Hepatocyte (in vitro differentiated cells): ENCODE results near the gene STXBP6. TPM values are rescaled to one million over a fixed set of nuclear protein-coding genes. Genes with fewer than 3 reads are reported as not detected.

Experiments
- DNase-seq: peaks from one replicate; pipeline ENCODE4 v3.0.0-alpha.2; 2016; ENCODE audit warnings: low spot score
- H2AFZ ChIP-seq: fragments of 200-600 bp; sonication (generic); 2 replicates; pipeline ENCODE4 v1.6.0; 2016; ENCODE audit warnings: antibody characterized with exemption, mild to moderate bottlenecking
- H3K27ac ChIP-seq: fragments of 200-600 bp; sonication (generic); 2 replicates; pipeline ENCODE4 v1.5.1; 2016; ENCODE audit warnings: mild to moderate bottlenecking
- H3K27me3 ChIP-seq: fragments of 200-600 bp; sonication (generic); 2 replicates; pipeline ENCODE4 v1.6.1; 2016
- H3K36me3 ChIP-seq: fragments of 200-600 bp; sonication (generic); replicated peaks from 2 replicates; pipeline ENCODE4 v1.5.1; 2016; ENCODE audit warnings: low read depth; ENCODE audit not compliant: insufficient read depth
- H3K4me1 ChIP-seq: fragments of 200-600 bp; sonication (generic); 2 replicates; pipeline ENCODE4 v1.5.1; 2016; ENCODE audit warnings: mild to moderate bottlenecking, moderate library complexity; ENCODE audit not compliant: insufficient read depth
- H3K4me2 ChIP-seq: fragments of 200-600 bp; sonication (generic); 2 replicates; pipeline ENCODE4 v1.6.0; 2016
- H3K4me3 ChIP-seq: fragments of 200-600 bp; sonication (generic); 2 replicates; pipeline ENCODE4 v1.5.1; 2016; ENCODE audit warnings: mild to moderate bottlenecking
- H3K79me2 ChIP-seq: fragments of 200-600 bp; sonication (generic); 2 replicates; pipeline ENCODE4 v1.6.0; 2017; ENCODE audit warnings: mild to moderate bottlenecking
- H3K9me2 ChIP-seq: fragments of 200-600 bp; sonication (generic); replicated peaks from 2 replicates; pipeline ENCODE4 v1.6.0; 2017; ENCODE audit warnings: mild to moderate bottlenecking; ENCODE audit not compliant: insufficient read depth
- H3K9me3 ChIP-seq: fragments of 200-600 bp; sonication (generic); 2 replicates; pipeline ENCODE4 v1.5.1; 2016; ENCODE audit warnings: low read depth, mild to moderate bottlenecking
- H4K20me1 ChIP-seq: fragments of 200-600 bp; sonication (generic); 2 replicates; pipeline ENCODE4 v1.6.0; 2016; ENCODE audit warnings: mild to moderate bottlenecking; ENCODE audit not compliant: insufficient read depth, poor library complexity, severe bottlenecking
- EZH2 ChIP-seq: fragments of 200-600 bp; sonication (generic); IDR thresholded peaks from 2 replicates; pipeline ENCODE4 v1.6.1; 2016; ENCODE audit warnings: antibody characterized with exemption, mild to moderate bottlenecking, borderline replicate concordance
- EZH2phosphoT487 ChIP-seq: fragments of 200-600 bp; sonication (generic); IDR thresholded peaks from one replicate; pipeline ENCODE4 v1.6.1; 2018; ENCODE audit warnings: antibody characterized with exemption, mild to moderate bottlenecking, low read depth, moderate library complexity; ENCODE audit not compliant: unreplicated experiment, severe bottlenecking
- WGBS: methylation state at CpG from one replicate; pipeline ENCODE4 v1.1.6; 2016; ENCODE audit warnings: low lambda C conversion rate; ENCODE audit errors: missing lambda C conversion rate; 5-methylcytosine and 5-hydroxymethylcytosine counted together
- polyA plus RNA-seq: library from polyadenylated mRNA; unstranded; fragments of >200 nt; fragmentation: Nextera tagmentation; extraction: Ambion mirVana; gene quantifications from 2 replicates; pipeline ENCODE4 v1.2.1, GENCODE V29; 2016
- total RNA-seq: library from RNA; depleted of rRNA; stranded (reverse); fragments of >200 nt; gene quantifications from 2 replicates; pipeline ENCODE4 v1.2.3, GENCODE V29; 2014
- TF ChIP-seq, protein P1 (sequence below): fragments of 200-600 bp; sonication (generic); IDR thresholded peaks from 2 replicates; pipeline ENCODE4 v1.5.1; 2016; ENCODE audit warnings: antibody characterized with exemption, mild to moderate bottlenecking; ENCODE audit not compliant: poor library complexity

STXBP6 gene
- total and polyA plus RNA-seq, 2 experiments from 2014 or later, result 34.1 to 44.9 TPM

DNA sequence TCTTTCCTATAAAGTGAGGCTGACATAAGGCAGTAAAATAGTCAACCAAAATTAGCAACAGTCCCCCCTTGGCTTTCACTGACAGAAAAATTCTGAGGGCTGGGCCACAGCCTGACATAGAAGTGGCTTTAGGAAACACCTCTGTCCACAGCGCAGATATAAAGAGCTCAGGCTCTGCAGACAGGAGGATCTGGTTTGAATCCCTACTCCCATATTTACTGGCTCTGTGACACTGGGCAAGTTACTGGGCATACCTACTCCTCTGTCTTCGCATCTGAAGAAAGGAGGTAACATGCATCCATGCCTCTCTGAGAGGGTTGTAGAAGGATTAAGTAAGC lies 95.3 kb downstream of the STXBP6 start:
- Histone ChIP-seq H2AFZ (no peak overlapping the region), H4K20me1 (no peaks in the 10 kb centered on the region), H3K79me2 (peaks cover 71% of the 10 kb centered on the region), H3K36me3 (no peaks in the 10 kb centered on the region), H3K9me3 (no peaks in the 10 kb centered on the region), H3K4me1 (peaks cover 16% of the 10 kb centered on the region), H3K27ac (no peak overlapping the region), H3K4me3 (no peak overlapping the region), H3K27me3 (no peaks in the 10 kb centered on the region), H3K4me2 (no peak overlapping the region), H3K9me2 (no peaks in the 10 kb centered on the region)
- no peak for DNase-seq
- no peak for TF ChIP-seq EZH2
- no peak for TF ChIP-seq EZH2phosphoT487
- TF ChIP-seq, protein P1, sequence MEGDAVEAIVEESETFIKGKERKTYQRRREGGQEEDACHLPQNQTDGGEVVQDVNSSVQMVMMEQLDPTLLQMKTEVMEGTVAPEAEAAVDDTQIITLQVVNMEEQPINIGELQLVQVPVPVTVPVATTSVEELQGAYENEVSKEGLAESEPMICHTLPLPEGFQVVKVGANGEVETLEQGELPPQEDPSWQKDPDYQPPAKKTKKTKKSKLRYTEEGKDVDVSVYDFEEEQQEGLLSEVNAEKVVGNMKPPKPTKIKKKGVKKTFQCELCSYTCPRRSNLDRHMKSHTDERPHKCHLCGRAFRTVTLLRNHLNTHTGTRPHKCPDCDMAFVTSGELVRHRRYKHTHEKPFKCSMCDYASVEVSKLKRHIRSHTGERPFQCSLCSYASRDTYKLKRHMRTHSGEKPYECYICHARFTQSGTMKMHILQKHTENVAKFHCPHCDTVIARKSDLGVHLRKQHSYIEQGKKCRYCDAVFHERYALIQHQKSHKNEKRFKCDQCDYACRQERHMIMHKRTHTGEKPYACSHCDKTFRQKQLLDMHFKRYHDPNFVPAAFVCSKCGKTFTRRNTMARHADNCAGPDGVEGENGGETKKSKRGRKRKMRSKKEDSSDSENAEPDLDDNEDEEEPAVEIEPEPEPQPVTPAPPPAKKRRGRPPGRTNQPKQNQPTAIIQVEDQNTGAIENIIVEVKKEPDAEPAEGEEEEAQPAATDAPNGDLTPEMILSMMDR, result no peak
- 93% methylated on average over 2 of the region's 2 CpGs for whole genome bisulfite sequencing

- H3K27ac ChIP-seq, result no peak overlapping the region
- peaks cover 72% of the 10 kb centered on the region for H3K79me2 ChIP-seq
Observed at GRCh38 chr14:24954037-24954699, 95.8 kb downstream of the STXBP6 start.

GRCh38 chr14:24952851-24953666 lies 96.9 kb downstream of the STXBP6 start:
- Histone ChIP-seq H3K79me2 (peaks cover 69% of the 10 kb centered on the region), H3K4me3 (no peak overlapping the region), H3K9me2 (no peaks in the 10 kb centered on the region), H3K36me3 (no peaks in the 10 kb centered on the region), H3K4me2 (no peak overlapping the region), H2AFZ (no peak overlapping the region), H3K9me3 (no peaks in the 10 kb centered on the region), H4K20me1 (no peaks in the 10 kb centered on the region), H3K4me1 (no peaks in the 10 kb centered on the region), H3K27me3 (no peaks in the 10 kb centered on the region), H3K27ac (no peak overlapping the region)
- TF ChIP-seq, protein P1, result peak; percentile 22
- TF ChIP-seq EZH2phosphoT487, result no peak
- DNase-seq, result peak; percentile 40
- WGBS, result 90% methylated on average over 8 of the region's 8 CpGs

More at GRCh38 chr14:24954037-24954699, 95.8 kb downstream of the STXBP6 start:
- Histone ChIP-seq H2AFZ (no peak overlapping the region), H3K9me3 (no peaks in the 10 kb centered on the region), H3K4me1 (peaks cover 11% of the 10 kb centered on the region), H3K27me3 (no peaks in the 10 kb centered on the region), H3K9me2 (no peaks in the 10 kb centered on the region), H3K4me2 (no peak overlapping the region), H3K36me3 (no peaks in the 10 kb centered on the region), H3K4me3 (no peak overlapping the region), H4K20me1 (no peaks in the 10 kb centered on the region)
- WGBS, result 51% methylated on average over 4 of the region's 4 CpGs
- TF ChIP-seq, protein P1, result no peak
- TF ChIP-seq EZH2phosphoT487 (no peak), EZH2 (no peak)
- no peak for DNase-seq
